ENCODE results near the gene NOL11.
"Not testable (repeated sequence)": the region's sequence is repeated elsewhere in the genome, so short reads cannot be mapped to it uniquely, and the experiment has no call there.

The NOL11 gene

DNA sequence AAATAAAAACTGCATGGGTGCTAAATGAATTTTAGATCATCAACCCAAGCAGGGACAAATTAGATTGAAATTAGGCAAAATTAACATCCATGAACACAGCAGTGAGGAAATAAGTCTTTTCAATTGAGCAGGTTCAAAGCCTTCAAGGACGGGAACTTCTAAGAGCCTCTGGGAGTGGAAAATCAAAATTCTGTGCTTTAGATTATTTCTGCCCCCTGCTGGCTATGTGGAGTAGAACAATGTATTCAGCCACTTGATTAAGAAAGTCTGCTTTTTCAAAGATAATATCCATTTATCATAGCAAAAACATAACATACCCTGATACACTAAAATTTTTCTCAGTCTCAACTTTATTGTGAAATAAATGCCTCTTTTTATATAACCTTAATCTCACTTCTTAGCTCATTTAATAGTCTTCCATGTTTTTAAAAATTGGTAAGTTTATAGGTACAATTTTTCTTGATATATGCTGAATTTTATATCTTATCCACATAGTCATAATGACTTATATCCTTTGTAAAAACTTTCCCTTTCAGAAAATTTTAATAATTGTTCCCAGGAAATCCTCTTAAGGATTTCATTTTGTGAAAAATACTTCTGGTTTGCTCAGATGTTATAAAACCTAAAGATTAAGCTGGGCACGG, 28.1 kb upstream of the NOL11 start:
- Mint-ChIP-seq H3K27ac (no peak overlapping the region), H3K4me3 (no peak overlapping the region), H3K27me3 (no peaks in the 10 kb centered on the region), H3K9me3 (no peaks in the 10 kb centered on the region), H3K4me1 (ENCODE audit: low read depth in 2 of 2) (no peaks in the 10 kb centered on the region), H3K36me3 (ENCODE audit: insufficient read depth) (peaks cover 49% of the 10 kb centered on the region)
- DNase-seq (peak; percentile 52 to 59 (median 58)), ATAC-seq (replicated peaks) (peak; percentile 68)

DNA sequence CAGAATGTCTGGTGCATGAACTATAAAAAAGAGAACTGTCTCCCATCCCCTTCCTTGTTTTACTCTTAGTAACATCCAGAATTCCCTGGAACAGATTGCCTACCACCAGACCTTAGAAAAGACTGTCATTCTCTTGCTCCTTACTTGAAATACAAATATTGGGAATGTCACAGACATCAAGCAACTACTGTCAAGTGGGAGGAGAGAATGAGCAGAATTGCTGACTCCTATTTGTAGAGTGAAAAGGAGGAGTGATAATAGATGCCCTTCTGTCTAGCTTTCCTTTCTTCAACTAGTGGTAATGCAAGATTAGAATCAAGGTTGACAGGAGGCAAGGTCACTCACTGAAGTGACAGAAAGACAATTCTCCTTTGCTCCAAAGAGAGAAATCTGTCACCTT, 23.9 kb upstream of the NOL11 start:
- no peak for ATAC-seq (replicated peaks)

DNA sequence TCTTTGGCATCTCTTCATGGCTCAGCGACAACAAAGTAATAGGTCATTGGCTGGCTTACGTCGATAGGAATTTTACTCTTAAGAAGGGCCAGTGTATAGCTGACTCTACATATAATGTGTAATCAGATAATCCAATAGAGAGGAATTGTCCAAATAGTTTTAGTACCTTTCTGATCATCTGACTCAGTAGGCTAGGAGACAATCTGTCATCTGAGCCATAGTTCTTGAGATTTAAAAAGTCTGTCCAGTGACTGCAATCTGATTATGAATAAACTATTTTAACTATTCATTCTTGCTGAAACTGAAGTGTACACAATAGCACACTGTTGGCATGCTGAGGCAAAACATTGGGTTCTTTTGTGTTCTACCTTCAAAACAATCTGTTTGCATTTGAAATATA, 21.4 kb upstream of the NOL11 start:
- ATAC-seq (replicated peaks) (no peak), DNase-seq (no peak)
- H3K27me3 Mint-ChIP-seq, result no peaks in the 10 kb centered on the region
- H3K27ac Mint-ChIP-seq, result no peak overlapping the region
- H3K4me3 Mint-ChIP-seq, result no peak overlapping the region
- H3K9me3 Mint-ChIP-seq, result no peaks in the 10 kb centered on the region
- no peaks in the 10 kb centered on the region for H3K4me1 Mint-ChIP-seq (ENCODE audit: low read depth in 2 of 2)
- peaks cover 34% of the 10 kb centered on the region for H3K36me3 Mint-ChIP-seq (ENCODE audit: insufficient read depth)

More for the DNA sequence above, 23.9 kb upstream of the NOL11 start:
- DNase-seq, result no peak
- Mint-ChIP-seq H3K27me3 (no peaks in the 10 kb centered on the region), H3K27ac (peak overlapping the region; percentile 55 to 74), H3K4me3 (no peak overlapping the region), H3K4me1 (ENCODE audit: low read depth in 2 of 2) (no peaks in the 10 kb centered on the region), H3K36me3 (ENCODE audit: insufficient read depth) (peaks cover 42% of the 10 kb centered on the region), H3K9me3 (no peaks in the 10 kb centered on the region)

DNA sequence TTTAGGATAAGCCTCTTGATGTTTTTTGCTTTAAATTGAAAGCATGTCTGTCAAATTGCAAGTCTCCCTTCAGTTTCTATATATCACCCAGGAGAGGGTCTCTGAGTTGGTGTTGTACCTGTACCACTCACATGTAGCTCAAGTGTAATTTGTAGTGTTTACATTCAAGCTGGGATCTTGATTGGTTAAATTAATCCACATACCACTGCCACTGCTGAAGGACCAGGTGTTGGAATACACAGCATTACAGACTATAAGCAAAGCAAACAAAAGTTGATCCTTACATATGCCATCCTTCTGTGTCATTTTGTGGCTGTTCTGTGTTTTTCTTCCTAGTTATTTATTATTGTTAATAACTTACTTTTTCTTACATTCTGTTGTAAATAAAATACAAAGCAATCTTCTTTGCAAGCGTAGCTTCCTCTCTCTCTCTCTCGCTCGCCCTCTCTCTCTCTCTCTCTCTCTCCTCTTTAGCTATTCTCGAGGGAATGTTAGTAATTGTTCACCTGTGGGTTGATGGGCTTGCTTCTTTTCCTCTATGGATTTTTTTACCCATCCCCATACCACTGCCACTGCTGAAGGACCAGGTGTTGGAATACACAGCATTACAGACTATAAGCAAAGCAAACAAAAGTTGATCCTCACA, 20.8 kb upstream of the NOL11 start:
- ATAC-seq (replicated peaks) (no peak), DNase-seq (no peak)
- no peak overlapping the region for H3K4me3 Mint-ChIP-seq
- H3K27me3 Mint-ChIP-seq, result no peaks in the 10 kb centered on the region
- H3K4me1 Mint-ChIP-seq (ENCODE audit: low read depth in 2 of 2), result no peaks in the 10 kb centered on the region
- H3K27ac Mint-ChIP-seq, result no peak overlapping the region
- H3K9me3 Mint-ChIP-seq, result no peaks in the 10 kb centered on the region
- H3K36me3 Mint-ChIP-seq (ENCODE audit: insufficient read depth), result peaks cover 27% of the 10 kb centered on the region

DNA sequence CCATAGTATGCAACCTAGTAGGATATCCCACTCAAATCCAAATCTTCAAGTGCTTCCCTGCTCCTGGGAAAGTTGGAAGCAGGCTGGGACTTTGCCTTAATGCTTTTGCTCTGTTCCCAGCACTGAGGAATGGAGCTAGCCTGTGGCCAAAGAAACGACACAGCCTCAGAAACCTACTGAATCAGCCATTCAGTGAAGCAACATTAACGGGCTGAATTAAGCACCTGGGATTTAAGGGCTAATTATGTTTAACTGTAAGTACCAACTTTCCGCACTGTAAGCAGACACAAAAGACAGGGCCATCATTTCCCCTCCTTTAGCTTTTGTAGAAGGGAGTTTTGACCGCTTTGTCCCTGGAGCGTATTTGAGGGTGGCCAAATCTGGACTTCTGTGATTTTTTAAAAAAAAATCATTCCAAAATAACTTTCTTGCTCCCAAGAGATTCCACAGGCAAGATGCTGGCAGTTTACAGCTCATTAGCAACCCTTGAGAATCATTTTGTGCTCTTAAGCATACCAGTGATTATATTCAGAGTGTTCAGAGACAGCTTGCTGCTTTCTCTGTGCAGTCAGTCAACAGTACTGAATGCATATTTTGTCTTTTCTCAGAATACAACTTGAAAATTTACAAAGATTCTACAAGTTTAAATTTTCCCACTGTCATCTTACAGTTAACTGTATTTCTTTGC, 17.6 kb upstream of the NOL11 start:
- Mint-ChIP-seq H3K27ac (no peak overlapping the region), H3K4me1 (ENCODE audit: low read depth in 2 of 2) (no peaks in the 10 kb centered on the region), H3K4me3 (no peak overlapping the region), H3K9me3 (no peaks in the 10 kb centered on the region), H3K27me3 (no peaks in the 10 kb centered on the region), H3K36me3 (ENCODE audit: insufficient read depth) (peaks cover 7% of the 10 kb centered on the region)
- DNase-seq, result no peak
- ATAC-seq (replicated peaks), result no peak

DNA sequence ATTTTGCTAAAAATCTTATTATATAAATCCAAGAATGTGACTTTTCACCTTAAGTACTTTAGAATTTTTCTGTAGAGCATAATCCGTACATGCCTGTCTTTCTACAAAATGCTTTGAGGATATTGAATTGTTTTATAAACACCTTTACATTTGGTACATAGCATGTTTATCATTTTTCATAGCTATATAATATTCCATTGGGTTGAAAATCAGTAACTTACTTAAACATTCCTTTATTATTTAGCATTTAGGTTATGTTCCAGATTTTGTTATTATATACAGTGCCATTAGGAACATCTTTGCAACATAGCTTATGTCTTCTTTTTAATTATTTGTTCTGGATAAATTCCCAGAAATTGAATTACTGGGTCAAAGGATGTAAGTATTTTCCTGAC, 17.0 kb upstream of the NOL11 start:
- Mint-ChIP-seq H3K27ac (no peak overlapping the region), H3K36me3 (ENCODE audit: insufficient read depth) (peaks cover 7% of the 10 kb centered on the region), H3K4me1 (ENCODE audit: low read depth in 2 of 2) (no peaks in the 10 kb centered on the region), H3K9me3 (no peaks in the 10 kb centered on the region), H3K27me3 (no peaks in the 10 kb centered on the region), H3K4me3 (no peak overlapping the region)
- no peak for ATAC-seq (replicated peaks)
- DNase-seq, result no peak

DNA sequence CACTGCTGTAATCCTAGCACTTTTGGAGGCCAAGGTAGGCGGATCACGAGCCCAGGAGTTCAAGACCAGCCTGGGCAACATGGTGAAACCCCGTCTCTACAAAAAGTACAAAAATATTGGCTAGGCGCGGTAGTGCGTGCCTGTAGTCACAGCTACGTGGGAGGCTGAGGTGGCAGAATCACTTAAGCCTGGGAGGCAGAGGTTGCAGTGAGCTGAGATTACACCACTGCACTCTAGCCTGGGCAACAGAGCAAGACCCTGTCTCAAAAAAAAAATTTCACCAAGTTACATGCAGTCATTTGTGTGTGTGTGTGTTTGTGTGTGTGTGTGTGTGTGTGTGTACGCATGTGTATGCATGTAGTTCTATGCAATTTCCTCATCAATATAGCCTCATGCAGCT, 14.9 kb upstream of the NOL11 start:
- H3K27ac Mint-ChIP-seq, result not testable (repeated sequence)

DNA sequence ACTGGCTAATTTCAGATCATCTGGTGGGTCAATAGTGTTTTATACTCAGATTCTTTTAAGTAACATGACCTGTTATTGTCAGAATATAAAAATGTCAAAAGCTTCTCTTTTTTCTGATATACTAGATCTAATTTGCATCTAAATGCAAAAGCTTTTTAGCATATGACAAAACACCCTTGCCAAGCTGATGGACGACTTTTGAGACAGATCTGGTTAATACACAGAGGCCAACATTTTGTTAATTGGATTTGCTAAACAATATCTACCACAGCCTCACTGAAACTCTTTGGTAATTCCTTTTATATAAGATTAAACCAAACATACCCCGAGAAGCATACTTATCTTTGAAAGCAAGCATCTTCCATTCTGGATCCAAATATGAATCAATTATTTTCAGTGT, 10.3 kb upstream of the NOL11 start:
- H3K4me3 Mint-ChIP-seq, result no peak overlapping the region
- no peak overlapping the region for H3K27ac Mint-ChIP-seq
- H3K9me3 Mint-ChIP-seq, result no peaks in the 10 kb centered on the region
- peaks cover 3% of the 10 kb centered on the region for H3K36me3 Mint-ChIP-seq (ENCODE audit: insufficient read depth)
- H3K27me3 Mint-ChIP-seq, result peaks cover 7 to 24% of the 10 kb centered on the region in 2 donors
- ATAC-seq (replicated peaks), result no peak
- no peak for DNase-seq
- H3K4me1 Mint-ChIP-seq (ENCODE audit: low read depth in 2 of 2), result no peaks in the 10 kb centered on the region

More for the DNA sequence above, 14.9 kb upstream of the NOL11 start:
- not testable (repeated sequence) for H3K4me3 Mint-ChIP-seq; DNase-seq; H3K36me3 Mint-ChIP-seq (ENCODE audit: insufficient read depth); H3K9me3 Mint-ChIP-seq; H3K4me1 Mint-ChIP-seq (ENCODE audit: low read depth in 2 of 2); H3K27me3 Mint-ChIP-seq; ATAC-seq (replicated peaks)

DNA sequence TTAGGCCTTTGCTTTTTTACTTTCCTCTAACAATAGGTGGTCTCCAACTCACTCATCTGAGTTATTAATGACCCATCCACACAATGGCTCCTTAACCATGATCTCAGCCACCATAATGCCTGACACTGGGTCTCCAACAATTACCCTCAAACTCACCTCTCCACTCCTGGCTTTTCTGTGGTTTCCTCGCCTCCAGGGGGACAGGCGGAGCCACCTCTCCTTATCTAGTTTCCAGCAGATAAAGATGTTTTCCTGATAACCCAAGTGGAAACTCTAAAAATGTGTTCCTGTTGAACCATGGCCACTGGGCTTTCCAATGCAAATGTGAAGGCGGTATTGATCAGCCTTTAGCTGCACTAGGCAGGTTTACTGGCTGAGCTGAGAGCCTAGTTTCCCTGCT, 9.4 kb upstream of the NOL11 start:
- peaks cover 9 to 33% of the 10 kb centered on the region in 2 donors for H3K27me3 Mint-ChIP-seq
- H3K9me3 Mint-ChIP-seq, result no peaks in the 10 kb centered on the region
- no peak for DNase-seq
- H3K4me3 Mint-ChIP-seq, result no peak overlapping the region
- H3K27ac Mint-ChIP-seq, result no peak overlapping the region
- peaks cover 3% of the 10 kb centered on the region for H3K36me3 Mint-ChIP-seq (ENCODE audit: insufficient read depth)
- H3K4me1 Mint-ChIP-seq (ENCODE audit: low read depth in 2 of 2), result no peaks in the 10 kb centered on the region
- ATAC-seq (replicated peaks), result no peak

DNA sequence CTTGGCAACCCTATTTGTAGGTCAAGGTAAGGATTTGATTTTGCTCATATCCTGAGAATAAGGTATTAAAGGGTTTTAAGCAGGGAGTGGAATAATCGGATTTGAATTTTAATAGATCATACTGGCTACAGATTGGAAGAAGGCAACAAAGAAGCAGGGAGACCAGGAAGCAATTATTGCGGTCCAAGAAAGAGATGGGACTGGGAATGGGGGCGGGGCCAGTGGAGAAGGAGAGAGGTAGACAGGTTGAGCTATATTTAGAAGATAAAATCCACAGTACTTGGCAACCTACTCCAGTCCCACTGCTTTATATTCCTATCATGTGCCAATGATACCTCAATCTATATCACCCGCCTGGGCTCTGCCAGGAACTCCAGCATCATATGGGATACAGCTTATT, 5.8 kb upstream of the NOL11 start:
- peaks cover 9 to 34% of the 10 kb centered on the region in 2 donors for H3K27me3 Mint-ChIP-seq
- peaks cover 2 to 4% of the 10 kb centered on the region in 2 donors for H3K4me1 Mint-ChIP-seq (ENCODE audit: low read depth in 2 of 2)
- no peak for DNase-seq
- H3K36me3 Mint-ChIP-seq (ENCODE audit: insufficient read depth), result no peaks in the 10 kb centered on the region
- no peaks in the 10 kb centered on the region for H3K9me3 Mint-ChIP-seq
- no peak overlapping the region for H3K27ac Mint-ChIP-seq
- no peak overlapping the region for H3K4me3 Mint-ChIP-seq
- no peak for ATAC-seq (replicated peaks)

DNA sequence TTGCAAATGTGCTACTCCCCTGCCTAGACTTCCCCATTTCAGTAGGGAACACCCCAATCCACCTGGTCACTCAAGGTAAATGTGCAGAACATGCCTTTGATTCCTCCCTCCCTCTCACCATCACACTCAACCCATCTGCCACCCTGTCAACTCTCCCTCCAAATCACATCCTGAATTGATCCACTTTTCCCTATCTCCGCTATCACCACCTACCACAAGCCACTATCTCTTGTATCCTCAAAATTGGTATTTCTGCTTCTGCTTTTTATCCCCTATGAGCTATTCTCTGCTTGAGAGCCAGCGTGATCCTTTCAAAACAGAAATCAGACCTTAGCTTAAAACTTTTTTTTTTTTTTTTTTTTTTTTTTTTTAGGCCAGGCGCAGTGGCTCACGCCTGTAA, 5.4 kb upstream of the NOL11 start:
- Mint-ChIP-seq H3K27ac (no peak overlapping the region), H3K36me3 (ENCODE audit: insufficient read depth) (peaks cover 4% of the 10 kb centered on the region), H3K9me3 (no peaks in the 10 kb centered on the region), H3K4me3 (no peak overlapping the region), H3K4me1 (ENCODE audit: low read depth in 2 of 2) (peaks cover 2 to 9% of the 10 kb centered on the region in 2 donors), H3K27me3 (peaks cover 9 to 34% of the 10 kb centered on the region in 2 donors)
- ATAC-seq (replicated peaks), result no peak
- no peak for DNase-seq

DNA sequence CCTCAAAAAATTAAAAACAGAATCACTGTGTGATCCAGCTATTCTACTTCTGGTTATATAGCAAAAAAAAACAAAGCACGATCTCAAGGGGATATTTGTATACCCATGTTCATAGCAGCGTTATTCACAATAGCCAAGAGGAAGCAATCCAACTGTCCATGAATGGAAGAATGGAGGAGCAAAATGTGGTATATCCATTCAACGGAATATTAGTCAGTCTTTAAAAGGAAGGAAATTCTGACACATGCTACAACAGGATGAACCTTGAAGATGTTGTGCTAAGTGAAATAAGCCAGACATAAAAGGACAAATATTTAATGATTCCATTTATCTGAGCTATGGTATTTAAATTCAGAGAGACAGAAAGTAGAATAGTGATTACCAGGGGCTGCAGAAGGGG, 4.6 kb upstream of the NOL11 start:
- Mint-ChIP-seq H3K9me3 (no peaks in the 10 kb centered on the region), H3K27me3 (peaks cover 9 to 34% of the 10 kb centered on the region in 2 donors), H3K27ac (no peak overlapping the region), H3K4me3 (no peak overlapping the region), H3K36me3 (ENCODE audit: insufficient read depth) (peaks cover 12% of the 10 kb centered on the region), H3K4me1 (ENCODE audit: low read depth in 2 of 2) (peaks cover 9 to 16% of the 10 kb centered on the region in 2 donors)
- no peak for ATAC-seq (replicated peaks)
- DNase-seq, result no peak

DNA sequence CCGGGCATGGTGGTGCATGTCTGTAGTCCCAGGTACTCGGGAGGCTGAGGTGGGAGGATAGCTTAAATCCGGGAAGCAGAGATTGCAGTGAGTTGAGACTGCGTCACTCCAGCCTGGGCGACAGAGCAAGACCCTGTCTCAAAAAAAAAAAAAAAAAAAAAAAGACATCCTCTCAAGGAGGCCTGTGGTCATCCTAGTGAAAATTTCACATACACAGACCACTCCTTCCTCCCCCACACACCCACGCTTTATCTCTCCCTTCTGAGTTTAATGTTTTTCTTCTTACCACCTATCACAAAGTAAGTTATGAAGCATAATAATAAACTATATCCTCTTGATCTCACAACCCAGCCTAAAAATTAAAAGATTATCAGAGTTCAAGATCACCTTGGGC, 1.3 kb upstream of the NOL11 start:
- peaks cover 39% of the 10 kb centered on the region for H3K36me3 Mint-ChIP-seq (ENCODE audit: insufficient read depth)
- H3K27me3 Mint-ChIP-seq, result peaks cover 9 to 20% of the 10 kb centered on the region in 2 donors
- peak overlapping the region; percentile 99 for H3K27ac Mint-ChIP-seq
- ATAC-seq (replicated peaks), result no peak
- DNase-seq, result no peak
- no peak overlapping the region for H3K4me3 Mint-ChIP-seq
- H3K4me1 Mint-ChIP-seq (ENCODE audit: low read depth in 2 of 2), result peaks cover 10 to 18% of the 10 kb centered on the region in 2 donors
- H3K9me3 Mint-ChIP-seq, result no peaks in the 10 kb centered on the region

DNA sequence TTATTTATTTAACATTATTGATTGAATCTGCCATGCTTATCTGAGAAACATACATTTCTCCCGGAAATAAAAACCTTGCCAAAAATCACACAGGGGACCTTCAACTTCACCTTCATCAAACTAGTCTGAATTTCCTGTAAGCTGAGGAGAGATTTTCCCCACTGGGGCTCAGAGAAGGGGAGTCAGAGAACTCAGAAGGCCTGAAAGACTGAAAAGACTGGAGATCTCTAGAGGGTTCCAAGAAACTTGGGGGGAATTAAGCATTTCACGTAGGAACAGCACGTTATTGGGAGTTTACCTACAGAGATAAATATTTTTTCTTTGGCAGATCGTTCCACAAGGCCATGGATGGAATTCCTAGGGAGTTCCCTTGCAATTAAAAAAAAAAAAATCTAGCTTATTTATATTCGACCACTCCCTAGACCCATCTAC, 528 bp upstream of the NOL11 start:
- Mint-ChIP-seq H3K9me3 (no peaks in the 10 kb centered on the region), H3K4me1 (ENCODE audit: low read depth in 2 of 2) (peaks cover 10 to 18% of the 10 kb centered on the region in 2 donors), H3K4me3 (peak overlapping the region; percentile 99 to 100), H3K36me3 (ENCODE audit: insufficient read depth) (peaks cover 47% of the 10 kb centered on the region), H3K27ac (peak overlapping the region; percentile 99), H3K27me3 (peaks cover 5 to 12% of the 10 kb centered on the region in 2 donors)
- DNase-seq (peak in 1 of 3 experiments; percentile 1), ATAC-seq (replicated peaks) (no peak)
